GM19099 (cell line): Measurements from ENCODE around the gene HSBP1.

Experiments
- POLR2A ChIP-seq: IDR thresholded peaks from 3 replicates; pipeline ENCODE4 v1.6.1; 2011; ENCODE audit warnings: low read depth; ENCODE audit not compliant: insufficient read length; ENCODE audit errors: extremely low read depth

HSBP1 gene

GRCh38 chr16:83842756-83843507, 35.2 kb downstream of the HSBP1 start:
- TF ChIP-seq POLR2A: no peak

GRCh38 chr16:83843657-83844056, 35.9 kb downstream of the HSBP1 start:
- TF ChIP-seq POLR2A: no peak

- no peak for TF ChIP-seq POLR2A
Measured at GRCh38 chr16:83845263-83845662, 37.5 kb downstream of the HSBP1 start.

GRCh38 chr16:83847371-83848225, 39.8 kb downstream of the HSBP1 start:
- no peak for TF ChIP-seq POLR2A

- TF ChIP-seq POLR2A: no peak
Measured at GRCh38 chr16:83849421-83849820, 41.6 kb downstream of the HSBP1 start.

- TF ChIP-seq POLR2A: no peak
Measured at GRCh38 chr16:83850947-83851346, 43.2 kb downstream of the HSBP1 start.

GRCh38 chr16:83851473-83851872, 43.7 kb downstream of the HSBP1 start:
- TF ChIP-seq POLR2A: no peak

- TF ChIP-seq POLR2A: no peak
Measured at GRCh38 chr16:83852774-83853173, 45.0 kb downstream of the HSBP1 start.

- no peak for TF ChIP-seq POLR2A
Measured at GRCh38 chr16:83853834-83854233, 46.1 kb downstream of the HSBP1 start.

GRCh38 chr16:83854420-83854819, 46.6 kb downstream of the HSBP1 start:
- no peak for TF ChIP-seq POLR2A

GRCh38 chr16:83856792-83857191, 49.0 kb downstream of the HSBP1 start:
- no peak for TF ChIP-seq POLR2A

GRCh38 chr16:83859265-83859664, 51.5 kb downstream of the HSBP1 start:
- TF ChIP-seq POLR2A: no peak

- no peak for TF ChIP-seq POLR2A
Measured at GRCh38 chr16:83862661-83863060, 54.9 kb downstream of the HSBP1 start.

GRCh38 chr16:83863682-83864081, 55.9 kb downstream of the HSBP1 start:
- TF ChIP-seq POLR2A: no peak
